D341Med (cell line): Measurements from ENCODE around the gene SORT1.
"Not testable (repeated sequence)": the region's sequence is repeated elsewhere in the genome, so short reads cannot be mapped to it uniquely, and the experiment has no call there.

Experiments used
- DNase-seq: peaks from one replicate; pipeline ENCODE4 v3.0.0; 2012; ENCODE audit warnings: low spot score

Gene SORT1

GRCh38 chr1:109397581-109398342, at the start of gene SORT1:
Gene SORT1 (minus strand): TSS chr1:109397918. CDS start chr1:109397892, 26 bp downstream.
- DNase-seq, result peak; percentile 94

GRCh38 chr1:109445949-109446695, 48.4 kb upstream of the SORT1 start:
- not testable (repeated sequence) for DNase-seq

- DNase-seq, result no peak
These were observed 46.6 kb upstream of the SORT1 start for GRCh38 chr1:109444346-109444745.

GRCh38 chr1:109443476-109443875, 45.8 kb upstream of the SORT1 start:
- no peak for DNase-seq

- DNase-seq, result no peak
These were observed 43.4 kb upstream of the SORT1 start for GRCh38 chr1:109441069-109441468.

- DNase-seq, result no peak
These were observed 41.1 kb upstream of the SORT1 start for GRCh38 chr1:109438798-109439297.

- no peak for DNase-seq
These were observed 36.8 kb upstream of the SORT1 start for GRCh38 chr1:109434484-109434883.

GRCh38 chr1:109433322-109433721, 35.6 kb upstream of the SORT1 start:
- DNase-seq, result no peak

- no peak for DNase-seq
These were observed 34.6 kb upstream of the SORT1 start for GRCh38 chr1:109432336-109432735.

- DNase-seq, result no peak
These were observed 29.4 kb upstream of the SORT1 start for GRCh38 chr1:109427171-109427467.

- peak; percentile 94 for DNase-seq
These were observed 28.8 kb upstream of the SORT1 start, which contains the start of gene PSMA5 for GRCh38 chr1:109426281-109427170. Gene PSMA5 (minus strand): TSS chr1:109426448. CDS start chr1:109426330, 118 bp downstream.

- DNase-seq, result no peak
These were observed 27.9 kb upstream of the SORT1 start for GRCh38 chr1:109425391-109426280.

- no peak for DNase-seq
These were observed 25.8 kb upstream of the SORT1 start for GRCh38 chr1:109423498-109423897.

GRCh38 chr1:109412551-109412950, 14.8 kb upstream of the SORT1 start:
- no peak for DNase-seq

- no peak for DNase-seq
These were observed 7.1 kb upstream of the SORT1 start for GRCh38 chr1:109404838-109405237.

GRCh38 chr1:109402025-109402424, 4.3 kb upstream of the SORT1 start:
- DNase-seq, result no peak

- no peak for DNase-seq
These were observed 2.4 kb upstream of the SORT1 start for GRCh38 chr1:109400035-109400655.

GRCh38 chr1:109399326-109399957, 1.7 kb upstream of the SORT1 start:
- peak; percentile 27 for DNase-seq

- DNase-seq, result no peak
These were observed 866 bp upstream of the SORT1 start for GRCh38 chr1:109398343-109399225.
